ENCODE data around the gene EHBP1L1.

Gene EHBP1L1

DNA sequence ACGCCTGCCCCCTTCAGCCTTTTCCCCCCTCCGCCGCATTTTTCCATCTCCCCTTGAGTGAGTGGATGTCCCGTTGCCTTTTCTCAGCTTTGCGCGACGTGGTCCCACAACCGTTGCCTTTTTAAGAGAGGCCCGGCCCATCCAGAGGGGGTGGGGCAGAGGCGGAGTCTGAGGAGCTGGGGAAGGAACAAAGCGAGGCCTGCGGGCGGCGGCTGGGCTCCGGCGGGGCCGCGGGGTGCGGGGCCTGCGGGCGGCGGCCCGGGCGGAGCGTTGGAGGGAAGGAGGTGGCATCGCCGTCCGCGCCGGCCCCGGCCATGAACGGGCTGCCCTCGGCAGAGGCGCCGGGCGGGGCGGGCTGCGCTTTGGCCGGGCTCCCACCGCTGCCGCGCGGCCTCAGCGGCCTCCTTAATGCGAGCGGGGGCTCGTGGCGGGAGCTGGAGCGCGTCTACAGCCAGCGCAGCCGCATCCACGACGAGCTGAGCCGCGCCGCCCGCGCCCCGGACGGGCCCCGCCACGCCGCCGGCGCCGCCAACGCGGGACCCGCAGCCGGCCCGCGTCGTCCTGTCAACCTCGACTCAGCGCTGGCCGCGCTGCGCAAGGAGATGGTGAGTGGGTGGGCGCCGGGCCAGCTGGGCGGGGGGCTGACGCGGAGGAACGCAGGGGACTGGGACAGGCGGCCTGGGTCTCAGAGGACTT, 3.3 kb upstream of the EHBP1L1 start, which contains the start of gene FAM89B:
Gene FAM89B, plus strand, starts transcription at position 183 of the 696 bp plus-strand sequence. Its CDS starts 132 bp downstream, at position 315.
- TF ChIP-seq, protein P1, sequence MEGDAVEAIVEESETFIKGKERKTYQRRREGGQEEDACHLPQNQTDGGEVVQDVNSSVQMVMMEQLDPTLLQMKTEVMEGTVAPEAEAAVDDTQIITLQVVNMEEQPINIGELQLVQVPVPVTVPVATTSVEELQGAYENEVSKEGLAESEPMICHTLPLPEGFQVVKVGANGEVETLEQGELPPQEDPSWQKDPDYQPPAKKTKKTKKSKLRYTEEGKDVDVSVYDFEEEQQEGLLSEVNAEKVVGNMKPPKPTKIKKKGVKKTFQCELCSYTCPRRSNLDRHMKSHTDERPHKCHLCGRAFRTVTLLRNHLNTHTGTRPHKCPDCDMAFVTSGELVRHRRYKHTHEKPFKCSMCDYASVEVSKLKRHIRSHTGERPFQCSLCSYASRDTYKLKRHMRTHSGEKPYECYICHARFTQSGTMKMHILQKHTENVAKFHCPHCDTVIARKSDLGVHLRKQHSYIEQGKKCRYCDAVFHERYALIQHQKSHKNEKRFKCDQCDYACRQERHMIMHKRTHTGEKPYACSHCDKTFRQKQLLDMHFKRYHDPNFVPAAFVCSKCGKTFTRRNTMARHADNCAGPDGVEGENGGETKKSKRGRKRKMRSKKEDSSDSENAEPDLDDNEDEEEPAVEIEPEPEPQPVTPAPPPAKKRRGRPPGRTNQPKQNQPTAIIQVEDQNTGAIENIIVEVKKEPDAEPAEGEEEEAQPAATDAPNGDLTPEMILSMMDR (conservative IDR thresholded peaks at IDR 0.05; ENCODE audit: low read depth): no peak
- POLR2A ChIA-PET (ENCODE audit: low non-redundant PET): interaction anchor here (0.5 to 2.7 kb wide), 3 partner anchors 31 to 150 kb away, joined by 3 to 16 read pairs (median 6); partner anchors contain the start of gene NEAT1
- DNase-seq (ENCODE audit: low spot score): peak; percentile 77
- H3K27ac ChIP-seq: peak within 1 kb of the TSS; percentile 98
- CTCF ChIA-PET: interaction anchor here (0.6 to 4.7 kb wide), 9 partner anchors 13 to 156 kb away, joined by 3 to 95 read pairs (median 4); no protein-coding TSS in a partner anchor

DNA sequence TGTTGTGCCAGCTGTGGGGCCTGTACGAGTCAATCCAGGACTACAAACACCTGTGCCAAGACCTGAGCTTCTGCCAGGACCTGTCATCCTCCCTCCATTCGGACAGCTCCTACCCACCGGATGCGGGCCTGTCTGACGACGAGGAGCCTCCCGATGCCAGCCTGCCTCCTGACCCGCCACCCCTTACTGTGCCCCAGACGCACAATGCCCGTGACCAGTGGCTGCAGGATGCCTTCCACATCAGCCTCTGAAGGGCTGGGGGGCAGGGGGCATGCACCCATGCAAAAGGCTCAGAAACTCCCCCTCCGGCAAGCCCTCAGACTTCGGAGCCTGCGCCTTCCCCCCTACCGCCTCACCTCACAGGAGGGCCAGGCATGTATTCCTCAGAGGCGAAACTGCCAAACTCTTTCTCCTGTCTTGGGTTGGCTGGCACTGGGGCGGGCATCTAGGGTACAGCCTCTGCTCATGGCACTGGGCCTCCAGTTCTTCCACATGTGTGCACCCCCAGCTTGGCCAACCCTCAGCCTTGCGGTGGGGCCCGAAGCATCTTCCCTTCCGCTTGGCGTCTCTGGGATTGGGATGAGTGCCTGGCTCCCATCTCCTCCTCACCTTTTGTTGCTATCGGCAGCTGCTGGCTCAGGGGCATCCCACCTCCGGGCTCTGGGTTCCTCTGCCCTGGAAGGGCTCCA, 2.3 kb upstream of the EHBP1L1 start:
- TF ChIP-seq, protein P1 (conservative IDR thresholded peaks at IDR 0.05; ENCODE audit: low read depth): no peak
- POLR2A ChIA-PET (ENCODE audit: low non-redundant PET): interaction anchor here (2.7 kb wide), 1 partner anchor 33 kb away, joined by 16 read pairs; no protein-coding TSS in a partner anchor
- CTCF ChIA-PET: interaction anchor here (0.6 to 4.7 kb wide), 8 partner anchors 14 to 512 kb away, joined by 3 to 95 read pairs (median 4); no protein-coding TSS in a partner anchor
- peak overlapping the region; percentile 98 for H3K27ac ChIP-seq
- no peak for DNase-seq (ENCODE audit: low spot score)

DNA sequence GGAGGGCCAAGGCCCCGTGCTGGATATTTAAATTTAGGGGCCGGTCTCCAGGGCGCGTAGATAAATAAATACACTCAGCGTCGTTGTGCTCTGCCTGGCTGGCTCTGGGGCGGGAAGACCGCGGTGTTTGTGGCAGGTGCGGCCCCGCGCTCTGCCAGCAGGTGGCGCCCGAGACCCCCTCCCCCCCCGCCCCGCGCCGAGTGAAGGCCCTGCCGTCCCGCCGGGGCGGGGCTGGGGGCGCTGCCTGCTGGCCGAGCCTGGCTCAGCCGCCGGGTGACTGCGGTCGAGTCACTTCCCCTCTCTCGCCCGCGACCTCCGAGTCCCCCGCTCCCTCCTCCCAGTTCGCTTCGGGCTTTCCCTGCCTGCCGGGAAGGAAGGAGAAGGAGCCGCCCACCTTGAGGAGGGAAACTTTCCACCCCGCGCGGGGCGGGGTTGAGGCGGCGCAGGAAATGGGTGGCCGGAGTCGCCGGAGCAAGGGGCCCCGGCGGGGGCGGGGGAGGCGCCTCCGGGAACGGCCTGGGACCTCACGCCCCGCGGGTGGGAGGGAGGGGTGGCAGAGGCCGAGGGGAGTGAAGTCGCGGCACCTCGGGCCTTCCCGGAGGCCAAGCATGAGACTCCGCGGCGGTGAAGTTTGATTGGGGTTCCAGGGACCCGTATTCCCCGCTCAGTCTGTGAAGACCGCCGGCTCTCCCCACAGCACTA, 1.6 kb upstream of the EHBP1L1 start:
- peak overlapping the region; percentile 98 for H3K27ac ChIP-seq
- CTCF ChIA-PET: interaction anchor here (0.6 to 4.7 kb wide), 5 partner anchors 14 to 511 kb away, joined by 3 to 95 read pairs (median 5); no protein-coding TSS in a partner anchor
- DNase-seq (ENCODE audit: low spot score): peak; percentile 92
- POLR2A ChIA-PET (ENCODE audit: low non-redundant PET): no interaction called here
- TF ChIP-seq, protein P1 (conservative IDR thresholded peaks at IDR 0.05; ENCODE audit: low read depth): peak; percentile 95

DNA sequence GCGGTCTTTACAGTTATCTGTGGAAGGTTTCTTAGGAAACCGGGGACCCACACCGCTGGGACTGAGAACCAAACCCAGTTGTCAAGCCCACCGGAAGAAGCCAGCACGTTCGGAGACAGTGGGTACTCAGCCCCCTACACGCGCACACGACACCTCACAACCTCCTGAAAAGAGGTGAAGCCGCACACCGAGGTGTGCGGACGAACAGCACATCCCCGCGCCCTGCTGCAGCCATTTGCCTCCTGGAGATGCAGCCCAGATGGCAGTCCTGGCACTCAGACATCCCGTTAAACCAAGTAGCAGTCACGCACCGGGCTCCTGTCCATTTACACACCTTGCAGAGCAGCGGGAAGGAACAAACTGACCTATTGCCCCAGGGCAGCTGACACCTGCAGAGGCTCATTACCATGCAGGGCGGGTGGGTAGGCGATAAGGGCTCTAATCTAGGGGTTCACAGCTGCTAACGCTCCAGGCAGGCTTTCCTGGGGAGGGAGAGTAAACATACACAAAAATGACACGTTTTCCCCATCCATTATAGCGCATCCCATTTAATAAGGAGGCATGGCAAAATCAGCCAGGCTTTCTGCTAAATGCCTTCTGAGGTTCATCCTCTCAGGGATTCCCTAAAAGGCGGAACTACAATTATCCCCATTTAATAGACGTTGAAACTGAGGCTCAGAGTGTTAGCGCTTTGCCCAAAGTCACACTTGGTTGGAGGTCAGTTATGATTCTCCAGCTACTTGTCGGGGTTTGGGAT, 864 bp upstream of the EHBP1L1 start:
- peak overlapping the region; percentile 98 for H3K27ac ChIP-seq
- TF ChIP-seq, protein P1 (conservative IDR thresholded peaks at IDR 0.05; ENCODE audit: low read depth): no peak
- ChIA-PET CTCF (interaction anchor here (0.9 to 2.7 kb wide), 2 partner anchors 13 to 19 kb away, joined by 5 to 6 read pairs; no protein-coding TSS in a partner anchor), POLR2A (ENCODE audit: low non-redundant PET) (interaction anchor here (0.6 kb wide), 1 partner anchor 40 kb away, joined by 3 read pairs; the partner anchor contains the start of gene PCNX3)
- no peak for DNase-seq (ENCODE audit: low spot score)

DNA sequence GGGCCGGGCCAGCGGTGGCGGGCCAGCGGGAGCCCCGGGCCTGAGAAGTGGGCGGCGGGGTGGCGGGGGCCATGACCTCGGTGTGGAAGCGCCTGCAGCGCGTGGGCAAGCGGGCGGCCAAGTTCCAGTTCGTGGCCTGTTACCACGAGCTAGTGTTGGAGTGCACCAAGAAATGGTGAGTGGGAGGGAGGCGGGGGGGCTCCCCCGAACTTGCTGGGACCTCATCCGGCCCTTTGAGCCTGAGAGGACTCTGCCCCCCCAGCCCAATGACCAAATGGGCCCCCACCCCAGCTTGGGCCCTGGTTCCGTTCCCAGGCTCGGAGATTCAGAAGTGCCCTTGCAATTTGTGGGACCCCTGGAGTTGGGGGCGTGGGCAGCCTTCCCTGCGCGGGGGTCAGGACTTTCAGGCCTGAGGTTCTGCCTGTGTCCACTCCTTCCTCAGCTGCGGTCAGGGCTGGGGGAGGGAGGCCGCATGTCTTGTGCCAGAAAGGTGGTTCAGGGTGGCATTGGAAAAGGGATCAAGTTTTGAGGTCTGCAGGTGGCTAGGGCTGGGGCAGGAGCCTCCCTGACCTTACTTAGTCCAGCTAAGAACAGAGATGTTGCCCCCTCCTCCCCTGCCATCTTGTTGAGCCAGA, 496 bp downstream of the EHBP1L1 start:
- ChIA-PET POLR2A (ENCODE audit: low non-redundant PET) (interaction anchor here (1.1 kb wide), 1 partner anchor 9 kb away, joined by 4 read pairs; no protein-coding TSS in a partner anchor), CTCF (interaction anchor here (0.6 to 2.7 kb wide), 3 partner anchors 17 to 35 kb away, joined by 4 to 10 read pairs (median 6); no protein-coding TSS in a partner anchor)
- H3K27ac ChIP-seq: peak overlapping the region; percentile 98
- TF ChIP-seq, protein P1 (conservative IDR thresholded peaks at IDR 0.05; ENCODE audit: low read depth): no peak
- DNase-seq (ENCODE audit: low spot score): no peak
